ENCODE results near the gene SELENON. TPM values are rescaled to one million over a fixed set of nuclear protein-coding genes. Genes with fewer than 3 reads are reported as not detected.

SELENON gene
- total and polyA plus RNA-seq, 4 donors: 4.3 to 16.1 (median 9.0) TPM

- Histone ChIP-seq H3K9me3 (ENCODE audit: control insufficient read depth in 4 of 4, low read length in 3 of 4) (no peaks in the 10 kb centered on the region), H3K4me1 (ENCODE audit: control insufficient read depth in 4 of 4, insufficient read depth in 4 of 4, low read length in 3 of 4) (peaks cover 6 to 14% (median 12%) of the 10 kb centered on the region in 4 donors), H3K36me3 (ENCODE audit: control insufficient read depth in 4 of 4, insufficient read depth in 3 of 4, low read depth in 1 of 4, low read length in 3 of 4) (peaks cover 0 to 7% (median 0%) of the 10 kb centered on the region in 4 donors), H3K4me3 (ENCODE audit: low read depth in 1 of 3, low read length in 3 of 3) (no peak overlapping the region), H3K27ac (ENCODE audit: low read depth in 1 of 2, low read length in 2 of 2) (no peak overlapping the region), H3K27me3 (ENCODE audit: control insufficient read depth in 4 of 4, insufficient read depth in 4 of 4, low read length in 3 of 4) (no peaks in the 10 kb centered on the region), H3K9ac (ENCODE audit: low read depth in 1 of 2, low read length in 2 of 2) (no peak overlapping the region)
- TF ChIP-seq JUND (IDR thresholded peaks at IDR 0.05): no peak
- TF ChIP-seq, protein P1, sequence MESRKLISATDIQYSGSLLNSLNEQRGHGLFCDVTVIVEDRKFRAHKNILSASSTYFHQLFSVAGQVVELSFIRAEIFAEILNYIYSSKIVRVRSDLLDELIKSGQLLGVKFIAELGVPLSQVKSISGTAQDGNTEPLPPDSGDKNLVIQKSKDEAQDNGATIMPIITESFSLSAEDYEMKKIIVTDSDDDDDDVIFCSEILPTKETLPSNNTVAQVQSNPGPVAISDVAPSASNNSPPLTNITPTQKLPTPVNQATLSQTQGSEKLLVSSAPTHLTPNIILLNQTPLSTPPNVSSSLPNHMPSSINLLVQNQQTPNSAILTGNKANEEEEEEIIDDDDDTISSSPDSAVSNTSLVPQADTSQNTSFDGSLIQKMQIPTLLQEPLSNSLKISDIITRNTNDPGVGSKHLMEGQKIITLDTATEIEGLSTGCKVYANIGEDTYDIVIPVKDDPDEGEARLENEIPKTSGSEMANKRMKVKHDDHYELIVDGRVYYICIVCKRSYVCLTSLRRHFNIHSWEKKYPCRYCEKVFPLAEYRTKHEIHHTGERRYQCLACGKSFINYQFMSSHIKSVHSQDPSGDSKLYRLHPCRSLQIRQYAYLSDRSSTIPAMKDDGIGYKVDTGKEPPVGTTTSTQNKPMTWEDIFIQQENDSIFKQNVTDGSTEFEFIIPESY (IDR thresholded peaks at IDR 0.05): no peak
- TF ChIP-seq YY1 (IDR thresholded peaks at IDR 0.05): no peak
- TF ChIP-seq REST (IDR thresholded peaks at IDR 0.05): no peak
- TF ChIP-seq, protein P2, sequence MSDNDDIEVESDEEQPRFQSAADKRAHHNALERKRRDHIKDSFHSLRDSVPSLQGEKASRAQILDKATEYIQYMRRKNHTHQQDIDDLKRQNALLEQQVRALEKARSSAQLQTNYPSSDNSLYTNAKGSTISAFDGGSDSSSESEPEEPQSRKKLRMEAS (IDR thresholded peaks at IDR 0.05): no peak
- no peak for DNase-seq (ENCODE audit: low spot score)
- WGBS: 96% methylated on average over 4 of the region's 4 CpGs
These were observed 20.1 kb upstream of the SELENON start for GRCh38 chr1:25779894-25780293.

- no peak overlapping the region for H3K27ac ChIP-seq (ENCODE audit: low read depth in 1 of 2, low read length in 2 of 2)
- H3K4me3 ChIP-seq (ENCODE audit: low read depth in 1 of 3, low read length in 3 of 3): no peak overlapping the region
- DNase-seq (ENCODE audit: low spot score): no peak
- H3K36me3 ChIP-seq (ENCODE audit: control insufficient read depth in 4 of 4, insufficient read depth in 3 of 4, low read depth in 1 of 4, low read length in 3 of 4): peaks cover 0 to 7% (median 0%) of the 10 kb centered on the region in 4 donors
- H3K27me3 ChIP-seq (ENCODE audit: control insufficient read depth in 4 of 4, insufficient read depth in 4 of 4, low read length in 3 of 4): no peaks in the 10 kb centered on the region
- 75% methylated on average over 14 of the region's 14 CpGs for WGBS
- no peak overlapping the region for H3K9ac ChIP-seq (ENCODE audit: low read depth in 1 of 2, low read length in 2 of 2)
- H3K4me1 ChIP-seq (ENCODE audit: control insufficient read depth in 4 of 4, insufficient read depth in 4 of 4, low read length in 3 of 4): peaks cover 6 to 14% (median 12%) of the 10 kb centered on the region in 4 donors
- TF ChIP-seq SP1 (IDR thresholded peaks at IDR 0.05) (peak; percentile 35), FOXA2 (IDR thresholded peaks at IDR 0.05) (no peak), FOXA1 (IDR thresholded peaks at IDR 0.05) (no peak), HNF4A (conservative IDR thresholded peaks at IDR 0.05) (peak in 1 of 2 donors; percentile 13), NR2F2 (IDR thresholded peaks at IDR 0.05) (no peak)
- TF ChIP-seq, protein P1 (IDR thresholded peaks at IDR 0.05): no peak
- H3K9me3 ChIP-seq (ENCODE audit: control insufficient read depth in 4 of 4, low read length in 3 of 4): no peaks in the 10 kb centered on the region
These were observed 19.5 kb upstream of the SELENON start for GRCh38 chr1:25780318-25781129.

All from liver (tissue), 9 donors.